ENCODE data around the gene OXSR1.

DNA sequence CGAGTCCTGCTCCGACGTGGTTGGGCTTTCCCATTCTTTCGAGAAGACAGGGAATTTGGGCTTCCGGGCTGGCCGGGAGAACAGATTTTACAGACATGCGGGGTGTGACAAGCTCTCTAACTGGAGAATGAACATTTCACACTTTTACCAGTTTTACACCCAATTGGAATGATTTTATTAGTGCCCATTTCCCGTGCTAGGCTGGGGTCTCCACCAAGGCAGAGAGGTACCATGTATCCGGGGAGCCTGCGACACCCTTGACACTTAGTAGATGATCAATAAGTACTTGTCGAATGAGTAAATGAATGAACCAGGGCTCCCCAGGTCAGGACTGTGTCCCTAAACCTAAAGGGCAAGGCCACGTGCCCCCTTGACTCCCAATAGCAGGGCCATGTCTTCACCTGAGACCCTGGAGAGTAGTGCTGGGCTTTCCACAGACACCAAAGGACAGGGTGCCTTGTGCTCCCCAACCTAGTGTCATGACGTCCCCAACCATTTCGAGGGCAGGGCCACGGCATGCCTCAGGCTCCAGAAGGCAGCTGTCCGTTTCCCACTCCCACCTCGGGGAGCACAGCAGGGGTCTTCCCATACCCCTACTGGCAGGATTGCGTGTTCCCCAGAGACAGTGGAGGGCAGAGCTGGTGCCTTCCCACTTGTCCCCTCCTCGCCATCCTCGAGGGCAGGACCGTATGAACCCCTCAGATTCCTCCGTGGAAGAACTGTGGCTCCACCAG lies 27.6 kb upstream of the OXSR1 start:
- TF ChIP-seq HNF4A (conservative IDR thresholded peaks at IDR 0.05) = no peak
- TF ChIP-seq, protein P1, sequence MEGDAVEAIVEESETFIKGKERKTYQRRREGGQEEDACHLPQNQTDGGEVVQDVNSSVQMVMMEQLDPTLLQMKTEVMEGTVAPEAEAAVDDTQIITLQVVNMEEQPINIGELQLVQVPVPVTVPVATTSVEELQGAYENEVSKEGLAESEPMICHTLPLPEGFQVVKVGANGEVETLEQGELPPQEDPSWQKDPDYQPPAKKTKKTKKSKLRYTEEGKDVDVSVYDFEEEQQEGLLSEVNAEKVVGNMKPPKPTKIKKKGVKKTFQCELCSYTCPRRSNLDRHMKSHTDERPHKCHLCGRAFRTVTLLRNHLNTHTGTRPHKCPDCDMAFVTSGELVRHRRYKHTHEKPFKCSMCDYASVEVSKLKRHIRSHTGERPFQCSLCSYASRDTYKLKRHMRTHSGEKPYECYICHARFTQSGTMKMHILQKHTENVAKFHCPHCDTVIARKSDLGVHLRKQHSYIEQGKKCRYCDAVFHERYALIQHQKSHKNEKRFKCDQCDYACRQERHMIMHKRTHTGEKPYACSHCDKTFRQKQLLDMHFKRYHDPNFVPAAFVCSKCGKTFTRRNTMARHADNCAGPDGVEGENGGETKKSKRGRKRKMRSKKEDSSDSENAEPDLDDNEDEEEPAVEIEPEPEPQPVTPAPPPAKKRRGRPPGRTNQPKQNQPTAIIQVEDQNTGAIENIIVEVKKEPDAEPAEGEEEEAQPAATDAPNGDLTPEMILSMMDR (IDR thresholded peaks at IDR 0.05; ENCODE audit: low read depth, low read length, missing input control) = no peak
- TF ChIP-seq, protein P2, sequence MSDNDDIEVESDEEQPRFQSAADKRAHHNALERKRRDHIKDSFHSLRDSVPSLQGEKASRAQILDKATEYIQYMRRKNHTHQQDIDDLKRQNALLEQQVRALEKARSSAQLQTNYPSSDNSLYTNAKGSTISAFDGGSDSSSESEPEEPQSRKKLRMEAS (IDR thresholded peaks at IDR 0.05) = no peak
- TF ChIP-seq, protein P3, sequence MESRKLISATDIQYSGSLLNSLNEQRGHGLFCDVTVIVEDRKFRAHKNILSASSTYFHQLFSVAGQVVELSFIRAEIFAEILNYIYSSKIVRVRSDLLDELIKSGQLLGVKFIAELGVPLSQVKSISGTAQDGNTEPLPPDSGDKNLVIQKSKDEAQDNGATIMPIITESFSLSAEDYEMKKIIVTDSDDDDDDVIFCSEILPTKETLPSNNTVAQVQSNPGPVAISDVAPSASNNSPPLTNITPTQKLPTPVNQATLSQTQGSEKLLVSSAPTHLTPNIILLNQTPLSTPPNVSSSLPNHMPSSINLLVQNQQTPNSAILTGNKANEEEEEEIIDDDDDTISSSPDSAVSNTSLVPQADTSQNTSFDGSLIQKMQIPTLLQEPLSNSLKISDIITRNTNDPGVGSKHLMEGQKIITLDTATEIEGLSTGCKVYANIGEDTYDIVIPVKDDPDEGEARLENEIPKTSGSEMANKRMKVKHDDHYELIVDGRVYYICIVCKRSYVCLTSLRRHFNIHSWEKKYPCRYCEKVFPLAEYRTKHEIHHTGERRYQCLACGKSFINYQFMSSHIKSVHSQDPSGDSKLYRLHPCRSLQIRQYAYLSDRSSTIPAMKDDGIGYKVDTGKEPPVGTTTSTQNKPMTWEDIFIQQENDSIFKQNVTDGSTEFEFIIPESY (IDR thresholded peaks at IDR 0.05) = no peak

Measured in liver (tissue), 3 donors.